Calu3 (cell line): Measurements from ENCODE around the gene SSUH2. TPM values are rescaled to one million over a fixed set of nuclear protein-coding genes. Genes with fewer than 3 reads are reported as not detected.
"Not testable (repeated sequence)": the region's sequence is repeated elsewhere in the genome, so short reads cannot be mapped to it uniquely, and the experiment has no call there.

Experiments
- BruUV-seq: library from RNA; stranded (reverse); fragments of 400-500 nt; replicated peaks from 2 replicates; lab custom pipeline; 2021; lab: Mats Ljungman, UMichigan
- CTCF ChIA-PET: fragments of 300-600 bp; sonication (Branson Sonifier 250); formaldehyde crosslinking; loops from one replicate; lab custom pipeline; 2022; ENCODE audit warnings: antibody characterized with exemption; lab: Charles Lee
- DNase-seq: peaks from one replicate; pipeline ENCODE4 v3.0.0; 2022
- H3K27ac Mint-ChIP-seq: one replicate; pipeline ENCODE4 v1.8.0; 2022; ENCODE audit warnings: mixed read lengths; ENCODE audit not compliant: unreplicated experiment
- H3K27me3 Mint-ChIP-seq: one replicate; pipeline ENCODE4 v1.8.0; 2022; ENCODE audit warnings: mixed read lengths; ENCODE audit not compliant: unreplicated experiment
- H3K36me3 Mint-ChIP-seq: one replicate; pipeline ENCODE4 v1.8.0; 2022; ENCODE audit warnings: mild to moderate bottlenecking, moderate library complexity, mixed read lengths; ENCODE audit not compliant: insufficient read depth, unreplicated experiment
- H3K4me1 Mint-ChIP-seq: one replicate; pipeline ENCODE4 v1.8.0; 2022; ENCODE audit warnings: mild to moderate bottlenecking, low read depth, mixed read lengths; ENCODE audit not compliant: unreplicated experiment
- H3K4me3 Mint-ChIP-seq: one replicate; pipeline ENCODE4 v1.8.0; 2022; ENCODE audit warnings: mild to moderate bottlenecking, low read depth, moderate library complexity, mixed read lengths; ENCODE audit not compliant: unreplicated experiment
- H3K9me3 Mint-ChIP-seq: one replicate; pipeline ENCODE4 v1.8.0; 2022; ENCODE audit warnings: low read depth, mixed read lengths; ENCODE audit not compliant: unreplicated experiment
- intact Hi-C: fragments of 100-400 bp; cut with micrococcal nuclease; formaldehyde crosslinking; loops from one replicate; pipeline ENCODE4 v1.10.0; 2022; ENCODE audit not compliant: unreplicated experiment
- total RNA-seq: library from RNA; stranded (reverse); gene quantifications from 2 replicates; pipeline ENCODE4 v1.2.3, GENCODE V29; 2022
- TF ChIP-seq, protein P1 (sequence below): fragments of 200-600 bp; IDR thresholded peaks from one replicate; pipeline ENCODE4 v1.8.0; 2022; ENCODE audit warnings: antibody characterized with exemption; ENCODE audit not compliant: unreplicated experiment

Gene SSUH2
- total RNA-seq, 1 experiment from 2014 or later: not detected

DNA sequence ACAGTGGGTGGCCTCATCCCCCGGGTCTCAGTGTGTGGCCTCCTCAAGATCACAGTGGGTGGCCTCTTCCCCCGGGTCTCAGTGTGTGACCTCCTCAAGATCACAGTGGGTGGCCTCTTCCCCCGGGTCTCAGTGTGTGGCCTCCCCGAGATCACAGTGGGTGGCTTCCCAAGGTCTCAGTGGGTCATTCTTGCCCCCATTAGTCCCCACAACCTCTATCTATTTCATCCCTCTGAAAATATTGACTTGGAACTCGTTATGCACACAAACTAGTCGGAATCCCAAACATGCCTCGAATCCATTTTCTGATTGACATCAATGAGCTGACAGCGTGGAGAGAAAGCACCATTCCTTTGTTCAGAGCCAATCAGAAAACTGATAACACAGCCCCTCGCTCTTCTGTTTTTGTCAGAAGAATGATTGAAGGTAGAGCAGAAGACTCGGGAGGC is 10.8 kb upstream of the SSUH2 start:
- H3K4me1 Mint-ChIP-seq: peaks cover 37% of the 10 kb centered on the region
- CTCF ChIA-PET: no interaction called here
- no peak overlapping the region for H3K4me3 Mint-ChIP-seq
- DNase-seq: no peak
- peaks cover 17% of the 10 kb centered on the region for H3K27me3 Mint-ChIP-seq
- intact Hi-C loops: no loop called here
- TF ChIP-seq, protein P1, sequence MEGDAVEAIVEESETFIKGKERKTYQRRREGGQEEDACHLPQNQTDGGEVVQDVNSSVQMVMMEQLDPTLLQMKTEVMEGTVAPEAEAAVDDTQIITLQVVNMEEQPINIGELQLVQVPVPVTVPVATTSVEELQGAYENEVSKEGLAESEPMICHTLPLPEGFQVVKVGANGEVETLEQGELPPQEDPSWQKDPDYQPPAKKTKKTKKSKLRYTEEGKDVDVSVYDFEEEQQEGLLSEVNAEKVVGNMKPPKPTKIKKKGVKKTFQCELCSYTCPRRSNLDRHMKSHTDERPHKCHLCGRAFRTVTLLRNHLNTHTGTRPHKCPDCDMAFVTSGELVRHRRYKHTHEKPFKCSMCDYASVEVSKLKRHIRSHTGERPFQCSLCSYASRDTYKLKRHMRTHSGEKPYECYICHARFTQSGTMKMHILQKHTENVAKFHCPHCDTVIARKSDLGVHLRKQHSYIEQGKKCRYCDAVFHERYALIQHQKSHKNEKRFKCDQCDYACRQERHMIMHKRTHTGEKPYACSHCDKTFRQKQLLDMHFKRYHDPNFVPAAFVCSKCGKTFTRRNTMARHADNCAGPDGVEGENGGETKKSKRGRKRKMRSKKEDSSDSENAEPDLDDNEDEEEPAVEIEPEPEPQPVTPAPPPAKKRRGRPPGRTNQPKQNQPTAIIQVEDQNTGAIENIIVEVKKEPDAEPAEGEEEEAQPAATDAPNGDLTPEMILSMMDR: no peak
- H3K27ac Mint-ChIP-seq: no peak overlapping the region
- BruUV-seq: no TSS peak
- H3K36me3 Mint-ChIP-seq: peaks cover 6% of the 10 kb centered on the region
- peaks cover 2% of the 10 kb centered on the region for H3K9me3 Mint-ChIP-seq

DNA sequence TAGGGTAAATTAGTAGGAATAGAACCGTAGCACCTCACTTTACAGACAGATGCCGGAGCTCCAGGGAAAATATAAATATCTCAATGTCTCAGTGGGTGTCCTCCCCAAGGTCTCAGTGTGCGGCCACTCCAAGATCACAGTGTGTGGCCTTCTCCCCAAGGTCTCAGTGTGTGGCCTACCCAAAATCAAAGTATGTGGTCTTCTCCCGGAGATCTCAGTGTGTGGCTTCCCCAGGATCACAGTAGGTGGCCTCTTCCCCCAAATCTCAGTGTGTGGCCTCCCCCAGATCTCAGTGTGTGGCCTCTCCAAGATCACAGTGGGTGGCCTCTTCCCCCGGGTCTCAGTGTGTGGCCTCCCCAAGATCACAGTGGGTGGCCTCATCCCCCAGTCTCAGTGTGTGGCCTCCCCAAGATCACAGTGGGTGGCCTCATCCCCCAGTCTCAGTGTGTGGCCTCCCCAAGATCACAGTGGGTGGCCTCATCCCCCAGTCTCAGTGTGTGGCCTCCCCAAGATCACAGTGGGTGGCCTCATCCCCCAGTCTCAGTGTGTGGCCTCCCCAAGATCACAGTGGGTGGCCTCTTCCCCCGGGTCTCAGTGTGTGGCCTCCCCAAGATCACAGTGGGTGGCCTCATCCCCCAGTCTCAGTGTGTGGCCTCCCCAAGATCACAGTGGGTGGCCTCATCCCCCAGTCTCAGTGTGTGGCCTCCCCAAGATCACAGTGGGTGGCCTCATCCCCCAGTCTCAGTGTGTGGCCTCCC is 10.2 kb upstream of the SSUH2 start:
- H3K9me3 Mint-ChIP-seq, BruUV-seq, H3K4me3 Mint-ChIP-seq, intact Hi-C loops, CTCF ChIA-PET, DNase-seq, H3K36me3 Mint-ChIP-seq, H3K27ac Mint-ChIP-seq: not testable (repeated sequence)
- Mint-ChIP-seq H3K4me1 (peaks cover 37% of the 10 kb centered on the region), H3K27me3 (peaks cover 24% of the 10 kb centered on the region)

DNA sequence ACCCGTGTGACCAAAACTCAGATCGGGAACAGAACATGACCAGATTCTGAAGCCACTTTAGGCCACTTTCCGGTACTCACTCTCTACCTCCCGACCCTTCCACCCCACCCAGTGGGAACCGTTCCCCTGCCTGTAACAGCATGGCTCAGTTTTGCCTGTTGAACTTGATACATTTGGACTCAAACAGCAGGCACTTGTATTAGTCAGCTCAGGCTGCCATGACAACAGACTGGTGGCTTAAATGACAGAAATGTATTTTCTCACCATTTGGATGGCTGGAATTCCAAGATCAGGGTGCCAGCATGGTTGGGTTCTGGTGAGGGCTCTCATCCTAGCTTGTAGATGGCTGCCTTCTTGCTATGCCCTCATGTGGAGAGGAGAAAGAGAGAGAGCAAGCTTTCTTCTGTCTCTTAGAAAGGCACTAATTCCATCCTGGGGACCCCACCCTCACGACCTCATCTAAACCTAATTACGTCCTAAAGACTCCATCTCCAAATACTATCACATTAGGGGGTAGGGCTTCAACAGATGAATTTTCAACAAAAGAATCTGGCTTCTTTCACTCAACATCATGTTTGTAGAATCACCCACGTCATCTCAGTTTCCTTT is 9.3 kb upstream of the SSUH2 start:
- intact Hi-C loops: no loop called here
- DNase-seq: no peak
- BruUV-seq: no TSS peak
- H3K36me3 Mint-ChIP-seq: peaks cover 6% of the 10 kb centered on the region
- peaks cover 2% of the 10 kb centered on the region for H3K9me3 Mint-ChIP-seq
- no peak overlapping the region for H3K4me3 Mint-ChIP-seq
- H3K27me3 Mint-ChIP-seq: peaks cover 29% of the 10 kb centered on the region
- H3K4me1 Mint-ChIP-seq: peaks cover 29% of the 10 kb centered on the region
- TF ChIP-seq, protein P1: no peak
- CTCF ChIA-PET: no interaction called here
- no peak overlapping the region for H3K27ac Mint-ChIP-seq

DNA sequence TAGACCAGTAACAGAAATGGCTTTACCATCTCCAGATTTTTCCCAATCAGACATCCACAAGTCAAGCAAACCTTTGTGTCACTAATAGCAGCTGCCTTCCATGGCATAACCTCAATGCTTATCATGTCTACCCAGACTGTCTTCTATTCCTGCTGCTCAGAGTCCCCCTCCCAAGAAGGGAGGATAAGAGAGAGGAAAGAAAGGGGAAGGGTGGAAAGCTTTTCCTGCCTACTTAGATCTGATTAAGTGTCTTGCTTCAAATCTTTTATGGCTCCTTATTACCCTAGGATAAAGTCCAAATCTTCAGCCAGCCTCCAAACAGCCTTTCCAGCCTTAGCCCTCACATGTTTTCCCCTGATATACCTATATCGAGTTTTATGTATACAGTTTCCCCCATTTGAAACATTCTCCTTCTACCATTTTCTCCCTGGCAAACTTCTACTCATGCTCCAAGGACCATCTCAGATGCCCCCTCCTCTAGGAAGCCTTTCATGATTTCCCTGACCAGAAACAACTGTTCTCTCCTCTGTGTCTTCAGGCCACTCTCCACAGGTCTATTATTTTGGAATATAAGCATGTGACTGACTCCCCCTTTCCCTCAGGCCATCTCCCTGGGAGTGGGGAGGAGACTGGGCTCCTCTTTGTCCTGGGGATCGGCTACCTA is 7.9 kb upstream of the SSUH2 start:
- H3K36me3 Mint-ChIP-seq: no peaks in the 10 kb centered on the region
- no peak overlapping the region for H3K27ac Mint-ChIP-seq
- H3K4me3 Mint-ChIP-seq: no peak overlapping the region
- no peak for DNase-seq
- peaks cover 2% of the 10 kb centered on the region for H3K9me3 Mint-ChIP-seq
- TF ChIP-seq, protein P1: no peak
- no TSS peak for BruUV-seq
- peaks cover 29% of the 10 kb centered on the region for H3K27me3 Mint-ChIP-seq
- intact Hi-C loops: no loop called here
- peaks cover 14% of the 10 kb centered on the region for H3K4me1 Mint-ChIP-seq
- CTCF ChIA-PET: no interaction called here
